IMR-90 (cell line): ENCODE measurements around the gene RGS10. TPM values are rescaled to one million over a fixed set of nuclear protein-coding genes. Genes with fewer than 3 reads are reported as not detected.

Experiments used
- ATAC-seq: fragments of 200-7000 bp; cut with Tn5 transposase; 2 replicates; pipeline ENCODE4 v1.9.1; 2020; ENCODE audit warnings: low read depth, mild to moderate bottlenecking, moderate library complexity
- BruUV-seq: library from RNA; stranded (reverse); fragments of 400-500 nt; replicated peaks from 2 replicates; lab custom pipeline; 2021; lab: Mats Ljungman, UMichigan
- CTCF ChIA-PET: fragments of 300-600 bp; formaldehyde crosslinking; extraction: SDS; loops from one replicate; lab custom pipeline; 2021; ENCODE audit warnings: antibody characterized with exemption; lab: Yijun Ruan, JAX
- POLR2A ChIA-PET: fragments of 300-600 bp; sonication (Branson Sonifier 250); formaldehyde crosslinking; loops from one replicate; lab custom pipeline; 2022; ENCODE audit warnings: antibody characterized with exemption; ENCODE audit not compliant: unreplicated experiment; lab: Charles Lee
- DNase-seq: peaks from one replicate; pipeline ENCODE4 v3.0.0; 2013
- H2AFZ ChIP-seq: replicated peaks from 2 replicates; pipeline ENCODE3; 2013; ENCODE audit warnings: low read length, mild to moderate bottlenecking; ENCODE audit not compliant: poor library complexity
- H2AK5ac ChIP-seq: 2 replicates; pipeline ENCODE4 v1.6.1; 2013; ENCODE audit warnings: low read depth, low read length, inconsistent platforms
- H2AK9ac ChIP-seq: replicated peaks from 2 replicates; pipeline ENCODE3; 2013; ENCODE audit warnings: mild to moderate bottlenecking, low read depth, low read length, moderate library complexity; ENCODE audit not compliant: poor library complexity
- H2BK120ac ChIP-seq: 2 replicates; pipeline ENCODE4 v1.6.1; 2013; ENCODE audit warnings: low read depth, low read length, inconsistent platforms
- H2BK15ac ChIP-seq: 3 replicates; pipeline ENCODE4 v1.6.1; 2013; ENCODE audit warnings: low read depth, low read length, inconsistent platforms
- H2BK20ac ChIP-seq: 2 replicates; pipeline ENCODE4 v1.6.1; 2013; ENCODE audit warnings: low read depth, mild to moderate bottlenecking, inconsistent platforms, low read length, moderate library complexity
- H2BK5ac ChIP-seq: 2 replicates; pipeline ENCODE4 v1.6.1; 2013; ENCODE audit warnings: mild to moderate bottlenecking, low read depth, low read length, inconsistent platforms; ENCODE audit not compliant: poor library complexity, severe bottlenecking
- H3K14ac ChIP-seq: replicated peaks from 2 replicates; pipeline ENCODE4 v1.6.1; 2013; ENCODE audit warnings: low read depth, low read length, inconsistent platforms
- H3K18ac ChIP-seq: 2 replicates; pipeline ENCODE4 v1.6.1; 2013; ENCODE audit warnings: low read depth, low read length, control low read depth
- H3K23ac ChIP-seq: 2 replicates; pipeline ENCODE4 v1.6.1; 2013; ENCODE audit warnings: low read depth, low read length, inconsistent platforms
- H3K27ac ChIP-seq: 2 replicates; pipeline ENCODE4 v1.5.1; 2013; ENCODE audit warnings: mild to moderate bottlenecking, control low read depth, low read length; ENCODE audit not compliant: insufficient read depth
- H3K27me3 ChIP-seq: 2 replicates; pipeline ENCODE4 v1.6.1; 2013; ENCODE audit warnings: low read length; ENCODE audit not compliant: control insufficient read depth, insufficient read depth
- H3K36me3 ChIP-seq: 2 replicates; pipeline ENCODE4 v1.6.1; 2013; ENCODE audit warnings: low read length, mixed read lengths; ENCODE audit not compliant: control insufficient read depth, insufficient read depth
- H3K4ac ChIP-seq: 2 replicates; pipeline ENCODE4 v1.6.1; 2013; ENCODE audit warnings: low read depth, low read length, inconsistent platforms
- H3K4me1 ChIP-seq: 2 replicates; pipeline ENCODE4 v1.6.1; 2013; ENCODE audit warnings: low read length, mixed read lengths; ENCODE audit not compliant: control insufficient read depth, insufficient read depth
- H3K4me2 ChIP-seq: 2 replicates; pipeline ENCODE4 v1.6.1; 2013; ENCODE audit warnings: low read depth, mild to moderate bottlenecking, control low read depth, low read length, moderate library complexity
- H3K4me3 ChIP-seq: 2 replicates; pipeline ENCODE4 v1.5.1; 2013; ENCODE audit warnings: low read depth, mild to moderate bottlenecking, control low read depth, low read length, moderate library complexity; ENCODE audit not compliant: insufficient read depth
- H3K56ac ChIP-seq: 2 replicates; pipeline ENCODE4 v1.6.1; 2013; ENCODE audit warnings: low read length, inconsistent platforms; ENCODE audit not compliant: insufficient read depth; ENCODE audit errors: extremely low read depth
- H3K79me1 ChIP-seq, 2 experiments: 2 replicates each; pipeline ENCODE4 v1.6.1; 2013; ENCODE audit warnings: low read length in 2 of 2, inconsistent platforms in 1 of 2, low read depth in 1 of 2
- H3K9ac ChIP-seq: 2 replicates; pipeline ENCODE4 v1.6.1; 2013; ENCODE audit warnings: low read depth, low read length, control low read depth
- H3K9me1 ChIP-seq: 2 replicates; pipeline ENCODE4 v1.6.1; 2013; ENCODE audit warnings: low read length, inconsistent platforms; ENCODE audit not compliant: insufficient read depth
- H3K9me3 ChIP-seq: 2 replicates; pipeline ENCODE4 v1.6.1; 2013; ENCODE audit warnings: low read length; ENCODE audit not compliant: control insufficient read depth, insufficient read depth
- H4K20me1 ChIP-seq: 2 replicates; pipeline ENCODE4 v1.6.1; 2013; ENCODE audit warnings: low read length, inconsistent platforms; ENCODE audit not compliant: insufficient read depth
- H4K5ac ChIP-seq: 2 replicates; pipeline ENCODE4 v1.6.1; 2013; ENCODE audit warnings: mild to moderate bottlenecking, low read depth, low read length, control low read depth
- H4K8ac ChIP-seq, 2 experiments: 2 replicates each; pipeline ENCODE4 v1.6.1; 2013; ENCODE audit warnings: low read depth in 2 of 2, low read length in 2 of 2, control low read depth in 1 of 2, inconsistent platforms in 1 of 2
- H4K91ac ChIP-seq: 2 replicates; pipeline ENCODE4 v1.6.1; 2013; ENCODE audit warnings: low read depth, low read length, inconsistent platforms; ENCODE audit not compliant: insufficient read depth
- BHLHE40 ChIP-seq: fragments of 150-350 bp; IDR thresholded peaks from 2 replicates; pipeline ENCODE4 v1.6.1; 2016; ENCODE audit warnings: mild to moderate bottlenecking, low read depth, low read length
- CHD1 ChIP-seq: IDR thresholded peaks from 2 replicates; pipeline ENCODE4 v1.6.1; 2012; ENCODE audit warnings: low read depth, low read length, improper control_type of control experiment
- ELK1 ChIP-seq: fragments of 150-350 bp; IDR thresholded peaks from 2 replicates; pipeline ENCODE4 v1.6.1; 2016; ENCODE audit warnings: low read depth, mild to moderate bottlenecking, low read length, moderate library complexity, borderline replicate concordance
- FOS ChIP-seq: fragments of 150-350 bp; IDR thresholded peaks from 2 replicates; pipeline ENCODE4 v1.6.1; 2016; ENCODE audit warnings: low read depth, low read length
- MAZ ChIP-seq: IDR thresholded peaks from 2 replicates; pipeline ENCODE4 v1.6.1; 2012; ENCODE audit warnings: low read depth, mild to moderate bottlenecking, low read length, improper control_type of control experiment, moderate library complexity, borderline replicate concordance
- MXI1 ChIP-seq: IDR thresholded peaks from 2 replicates; pipeline ENCODE4 v1.6.1; 2012; ENCODE audit warnings: low read depth, mild to moderate bottlenecking, low read length, moderate library complexity, borderline replicate concordance
- NFE2L2 ChIP-seq: fragments of 150-350 bp; IDR thresholded peaks from 2 replicates; pipeline ENCODE4 v1.6.1; 2016; ENCODE audit warnings: low read depth, mild to moderate bottlenecking, low read length
- POLR2A ChIP-seq: IDR thresholded peaks from 2 replicates; pipeline ENCODE4 v1.6.1; 2012; ENCODE audit warnings: mild to moderate bottlenecking, low read depth, low read length
- RAD21 ChIP-seq: IDR thresholded peaks from 2 replicates; pipeline ENCODE4 v1.6.1; 2012; ENCODE audit warnings: low read length, improper control_type of control experiment
- RCOR1 ChIP-seq: IDR thresholded peaks from 2 replicates; pipeline ENCODE4 v1.6.1; 2012; ENCODE audit warnings: mild to moderate bottlenecking, low read length, improper control_type of control experiment; ENCODE audit not compliant: insufficient replicate concordance
- RFX5 ChIP-seq: IDR thresholded peaks from 2 replicates; pipeline ENCODE4 v1.8.0; 2012; ENCODE audit warnings: low read depth, mild to moderate bottlenecking, low read length, moderate library complexity
- SMC3 ChIP-seq: fragments of 150-350 bp; IDR thresholded peaks from 2 replicates; pipeline ENCODE4 v1.6.1; 2016; ENCODE audit warnings: low read depth, mild to moderate bottlenecking, antibody characterized with exemption, low read length, moderate library complexity
- USF2 ChIP-seq: fragments of 150-350 bp; IDR thresholded peaks from 2 replicates; pipeline ENCODE4 v1.6.1; 2017; ENCODE audit warnings: mild to moderate bottlenecking, antibody characterized with exemption, low read length, low read depth
- WGBS, 2 experiments: methylation state at CpG; one replicate each; pipeline versions ENCODE4 v1.1.5 to v1.1.7; 2013; ENCODE audit warnings: missing lambda C conversion rate in 2 of 2; ENCODE audit not compliant: insufficient read length in 1 of 2; ENCODE audit errors: extremely low coverage in 2 of 2; 5-methylcytosine and 5-hydroxymethylcytosine counted together
- dilution Hi-C: fragments of 300-500 bp; cut with HindIII; formaldehyde crosslinking; loops from one replicate; pipeline ENCODE4 v1.14.3; 2018; ENCODE audit warnings: low sequenced_read_pairs; ENCODE audit not compliant: unreplicated experiment
- in situ Hi-C: fragments of 300-500 bp; cut with MboI; formaldehyde crosslinking; loops from 3 replicates; pipeline ENCODE4 v1.14.3; 2019; ENCODE audit warnings: low sequenced_read_pairs, inconsistent platforms, mixed read lengths
- intact Hi-C: fragments of 100-400 bp; cut with micrococcal nuclease; formaldehyde crosslinking; loops from 2 replicates; pipeline ENCODE4 v1.10.0; 2022
- polyA plus RNA-seq, 3 experiments: library from polyadenylated mRNA; depleted of rRNA; stranded (reverse); fragments of >200 nt; gene quantifications; 2 replicates each; pipeline ENCODE4 v1.2.3, GENCODE V29; 2012; ENCODE audit warnings: low replicate concordance in 1 of 3
- total RNA-seq: library from RNA; depleted of rRNA; stranded (reverse); fragments of >200 nt; gene quantifications from 2 replicates; pipeline ENCODE4 v1.2.3, GENCODE V29; 2012

Gene RGS10
- total and polyA plus RNA-seq, 2 of the 4 experiments (the other 2 are of a cell fraction), result 35.3 to 89.7 TPM

- no peaks in the 10 kb centered on the region for H3K9me3 ChIP-seq
- TF ChIP-seq NFE2L2 (no peak), MXI1 (no peak), MAZ (no peak), POLR2A (no peak), RFX5 (no peak), USF2 (no peak), RCOR1 (no peak), SMC3 (no peak), FOS (no peak), ELK1 (no peak), RAD21 (no peak), CHD1 (no peak), BHLHE40 (no peak)
- peak overlapping the region; percentile 33; the same call in 1 of the 2 replicates for H3K56ac ChIP-seq
- peak overlapping the region; percentile 91; the same call in 1 of the 2 replicates for H3K27ac ChIP-seq
- no peak overlapping the region for H2AK9ac ChIP-seq
- 0% methylated on average over 1 of the region's 1 CpG; no CpG with 5 or more reads in 1 of the 2 experiments for WGBS, 2 experiments
- no peak overlapping the region for H2BK15ac ChIP-seq
- H4K8ac ChIP-seq, result no peak overlapping the region
- POLR2A ChIA-PET, result no interaction called here
- H3K4ac ChIP-seq, result no peak overlapping the region
- H3K9ac ChIP-seq, result no peak overlapping the region
- intact Hi-C loops, result no loop called here
- no peak overlapping the region for H3K4me3 ChIP-seq
- H4K91ac ChIP-seq, result no peak overlapping the region
- no TSS peak for BruUV-seq
- in situ Hi-C loops, result no loop called here
- H3K4me2 ChIP-seq, result peak overlapping the region; percentile 58; the same call in 1 of the 2 replicates
- H2BK5ac ChIP-seq, result peak overlapping the region; percentile 5
- H2AFZ ChIP-seq, result no peak overlapping the region
- peaks cover 31% of the 10 kb centered on the region for H3K4me1 ChIP-seq
- no peaks in the 10 kb centered on the region for H3K27me3 ChIP-seq
- no peak overlapping the region for H3K18ac ChIP-seq
- peaks cover 50% of the 10 kb centered on the region for H4K20me1 ChIP-seq
- peaks cover 4% of the 10 kb centered on the region; the same call in 1 of the 2 replicates for H3K36me3 ChIP-seq
- ATAC-seq, result peak; percentile 35
- H3K14ac ChIP-seq, result no peak overlapping the region
- CTCF ChIA-PET, result no interaction called here
- no peak overlapping the region for H2AK5ac ChIP-seq
- dilution Hi-C loops, result no loop called here
- peak; percentile 67 for DNase-seq
- H4K5ac ChIP-seq, result no peak overlapping the region
- 0 out of 2 replicates have a peak overlapping the region, but pooled peaks have one; percentile 71 for H3K23ac ChIP-seq
- H2BK120ac ChIP-seq, result peak overlapping the region; percentile 23
- H2BK20ac ChIP-seq, result no peak overlapping the region
- peaks cover 30% of the 10 kb centered on the region for H3K9me1 ChIP-seq
- H3K79me1 ChIP-seq, result peaks cover 46 to 82% of the 10 kb centered on the region in 2 experiments
Measured at GRCh38 chr10:119531067-119531466, 11.5 kb downstream of the RGS10 start.
